GM18868 (cell line): ENCODE data around the gene ABI3.
"Not testable (repeated sequence)": the region's sequence is repeated elsewhere in the genome, so short reads cannot be mapped to it uniquely, and the experiment has no call there.

Experiments used
- ATAC-seq: cut with Tn5 transposase; IDR thresholded peaks from one replicate; pipeline ENCODE4 v1.9.1; 2021; ENCODE audit warnings: mild to moderate bottlenecking, moderate library complexity; ENCODE audit not compliant: unreplicated experiment

ABI3 gene

GRCh38 chr17:49249292-49249794, 38.8 kb downstream of the ABI3 start:
- no peak for ATAC-seq

DNA sequence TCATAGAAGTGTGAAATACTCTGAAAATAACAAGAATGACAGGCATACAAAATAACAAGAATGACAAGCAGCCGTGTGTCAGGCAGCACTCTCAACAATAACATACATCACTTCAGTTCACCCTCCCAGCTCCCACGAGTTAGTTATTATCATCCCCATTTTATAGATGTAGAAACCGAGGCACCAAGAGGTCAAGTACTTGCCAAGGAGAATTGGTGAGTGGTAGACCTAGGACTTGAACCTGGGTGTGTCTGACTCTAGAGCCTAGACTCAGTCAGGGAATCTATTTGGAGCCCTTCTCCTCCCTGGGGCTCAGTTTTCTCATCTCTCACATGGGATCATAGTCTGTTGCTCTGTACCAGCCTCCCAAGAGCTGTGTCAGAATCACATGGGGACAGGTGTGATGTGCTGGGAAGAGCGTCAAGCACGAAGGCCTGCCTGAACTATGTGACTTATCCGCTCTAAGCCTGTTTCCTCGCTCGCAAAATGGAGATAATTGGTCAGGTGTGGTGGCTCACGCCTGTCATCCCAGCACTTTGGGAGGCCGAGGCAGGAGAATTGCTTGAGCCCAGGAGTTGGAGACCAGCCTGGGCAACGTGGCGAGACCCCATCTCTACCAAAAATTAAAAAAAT, 39.5 kb downstream of the ABI3 start:
- no peak for ATAC-seq

- ATAC-seq: no peak
Observed at GRCh38 chr17:49252148-49252695, 41.7 kb downstream of the ABI3 start.

- ATAC-seq: no peak
Observed at GRCh38 chr17:49254066-49254465, 43.6 kb downstream of the ABI3 start.

GRCh38 chr17:49255125-49255524, 44.6 kb downstream of the ABI3 start:
- ATAC-seq: no peak

DNA sequence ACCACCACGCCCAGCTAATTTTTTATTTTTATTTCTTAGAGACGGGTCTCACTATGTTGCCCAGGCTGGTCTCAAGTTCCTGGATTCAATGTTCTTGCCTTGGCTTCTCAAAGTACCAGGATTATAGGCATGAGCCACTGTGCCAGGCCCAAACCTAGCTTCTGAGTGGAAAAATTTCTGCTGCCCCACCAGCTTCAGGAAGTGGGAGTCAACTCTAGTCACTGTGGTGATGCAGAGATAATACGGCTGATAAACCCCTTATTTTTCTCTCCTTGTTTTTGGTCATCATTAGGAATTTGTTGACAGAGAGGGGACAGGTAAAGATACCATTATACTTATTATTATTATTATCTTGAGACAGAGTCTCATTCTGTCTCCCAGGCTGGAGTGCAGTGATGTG, 47.9 kb downstream of the ABI3 start:
- no peak for ATAC-seq

- no peak for ATAC-seq
Observed at GRCh38 chr17:49259663-49260010, 49.1 kb downstream of the ABI3 start.

- ATAC-seq: no peak
Observed at GRCh38 chr17:49260011-49260816, 49.7 kb downstream of the ABI3 start.

- ATAC-seq: no peak
Observed at GRCh38 chr17:49260817-49261291, 50.3 kb downstream of the ABI3 start.

DNA sequence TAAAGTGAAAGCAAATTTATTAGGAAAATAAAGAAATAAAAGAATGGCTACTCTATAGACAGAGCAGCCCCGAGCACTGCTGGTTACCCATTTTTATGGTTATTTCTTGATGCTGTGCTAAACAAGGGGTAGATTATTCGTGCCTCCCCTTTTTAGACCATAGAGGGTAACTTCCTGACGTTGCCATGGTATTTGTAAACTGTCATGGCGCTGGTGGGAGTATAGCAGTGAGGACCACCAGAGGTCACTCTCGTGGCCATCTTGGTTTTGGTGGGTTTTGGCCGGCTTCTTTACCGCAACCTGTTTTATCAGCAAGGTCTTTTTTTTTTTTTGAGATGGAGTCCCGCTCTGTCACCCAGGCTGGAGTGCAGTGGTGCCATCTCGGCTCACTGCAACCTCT, 51.0 kb downstream of the ABI3 start:
- not testable (repeated sequence) for ATAC-seq

GRCh38 chr17:49266233-49266632, 55.7 kb downstream of the ABI3 start:
- ATAC-seq: no peak

DNA sequence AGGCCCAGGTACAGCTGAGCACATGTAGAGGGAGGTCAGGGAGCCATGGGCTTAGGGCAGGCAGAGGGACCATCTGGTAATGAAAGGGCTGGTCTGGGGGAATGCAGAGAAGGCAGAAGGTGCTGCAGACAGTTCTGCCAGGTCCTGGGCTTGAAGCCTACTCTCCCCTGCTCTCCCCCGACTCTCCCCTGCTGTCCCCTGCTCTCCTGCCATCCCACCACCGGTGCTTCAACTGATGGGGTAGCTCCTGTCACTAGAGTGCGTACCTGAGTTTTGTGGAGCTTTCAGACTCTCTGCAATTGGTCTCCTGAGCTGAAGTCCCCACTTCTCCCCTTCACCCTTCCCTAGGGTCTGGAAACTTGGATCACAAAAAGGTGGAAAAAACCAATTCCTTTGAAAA, 57.4 kb downstream of the ABI3 start:
- ATAC-seq: no peak

- no peak for ATAC-seq
Observed at GRCh38 chr17:49269356-49269755, 58.8 kb downstream of the ABI3 start.
